GM12878 (cell line): ENCODE measurements around the gene SDK2. TPM values are rescaled to one million over a fixed set of nuclear protein-coding genes. Genes with fewer than 3 reads are reported as not detected.

Experiments used
- ATAC-seq: fragments of 200-7000 bp; cut with Tn5 transposase; 3 replicates; pipeline ENCODE4 v1.9.1; 2020; ENCODE audit warnings: mild to moderate bottlenecking, moderate library complexity
- BruUV-seq: library from RNA; stranded (reverse); fragments of 400-500 nt; replicated peaks from 2 replicates; lab custom pipeline; 2021; lab: Mats Ljungman, UMichigan
- CTCF ChIA-PET: fragments of 300-600 bp; sonication (Branson Sonifier 250); formaldehyde crosslinking; extraction: SDS; loops from one replicate; lab custom pipeline; 2021; ENCODE audit warnings: inconsistent platforms; lab: Yijun Ruan, JAX
- POLR2A ChIA-PET: fragments of 350-600 bp; formaldehyde crosslinking; extraction: SDS; loops from one replicate; lab custom pipeline; 2021; ENCODE audit warnings: inconsistent platforms; lab: Charles Lee
- RAD21 ChIA-PET: fragments of 300-600 bp; sonication (Branson Sonifier 250); formaldehyde crosslinking; loops from one replicate; lab custom pipeline; 2023; ENCODE audit warnings: antibody characterized with exemption; ENCODE audit not compliant: unreplicated experiment; lab: Charles Lee
- SMC1A ChIA-PET: fragments of 300-600 bp; sonication (Branson Sonifier 250); formaldehyde crosslinking; loops from one replicate; lab custom pipeline; 2023; ENCODE audit not compliant: unreplicated experiment, uncharacterized antibody; lab: Charles Lee
- DNase-seq: peaks from one replicate; pipeline ENCODE4 v3.0.0-alpha.2; 2011; ENCODE audit warnings: low read depth, low spot score
- FAIRE-seq: peaks from 3 replicates; lab custom pipeline; 2011; peaks lifted over from hg19 to GRCh38; lab: Jason Lieb, UNC
- H2AFZ ChIP-seq: 2 replicates; pipeline ENCODE4 v1.6.0; 2011; ENCODE audit warnings: low read depth, low read length, control low read depth; ENCODE audit not compliant: control insufficient read depth
- H3K27ac ChIP-seq: 2 replicates; pipeline ENCODE4 v1.5.1; 2011; ENCODE audit warnings: control low read depth; ENCODE audit not compliant: control insufficient read depth, insufficient read depth
- H3K27me3 ChIP-seq, 2 experiments: replicated peaks in 1 of 2; 2 replicates each; pipeline versions ENCODE4 v1.6.0 to v1.6.1; 2011; ENCODE audit warnings: low read length in 1 of 2; ENCODE audit not compliant: control insufficient read depth in 2 of 2, insufficient read depth in 2 of 2
- H3K36me3 ChIP-seq, 2 experiments: 2 replicates each; pipeline ENCODE4 v1.5.1; 2011; ENCODE audit warnings: low read length in 1 of 2; ENCODE audit not compliant: control insufficient read depth in 2 of 2, insufficient read depth in 2 of 2
- H3K4me1 ChIP-seq: 2 replicates; pipeline ENCODE4 v1.6.1; 2011; ENCODE audit warnings: mild to moderate bottlenecking, low read length, moderate library complexity, mixed read lengths; ENCODE audit not compliant: control insufficient read depth, insufficient read depth
- H3K4me2 ChIP-seq: 2 replicates; pipeline ENCODE4 v1.6.0; 2011; ENCODE audit warnings: control low read depth; ENCODE audit not compliant: control insufficient read depth, insufficient read depth
- H3K4me3 ChIP-seq: fragments of 200-600 bp; sonication (generic); 2 replicates; pipeline ENCODE4 v1.5.1; 2016
- H3K79me2 ChIP-seq: 2 replicates; pipeline ENCODE4 v1.6.0; 2011; ENCODE audit warnings: low read length; ENCODE audit not compliant: control insufficient read depth, insufficient read depth
- H3K9ac ChIP-seq: 2 replicates; pipeline ENCODE4 v1.8.0; 2011; ENCODE audit warnings: low read length, control low read depth, mixed read lengths; ENCODE audit not compliant: control insufficient read depth, insufficient read depth
- H3K9me3 ChIP-seq: replicated peaks from 3 replicates; pipeline ENCODE4 v1.5.1; 2011; ENCODE audit warnings: mild to moderate bottlenecking, low read length; ENCODE audit not compliant: control insufficient read depth, insufficient read depth
- H4K20me1 ChIP-seq: 2 replicates; pipeline ENCODE4 v1.6.0; 2011; ENCODE audit not compliant: control insufficient read depth, insufficient read depth
- BCLAF1 ChIP-seq: fragments of 450-650 bp; IDR thresholded peaks from 2 replicates; pipeline ENCODE4 v1.6.1; 2017; ENCODE audit warnings: antibody characterized with exemption, mild to moderate bottlenecking, moderate library complexity
- EP300 ChIP-seq, 2 experiments: fragments of 150-350 bp in 1 of 2; IDR thresholded peaks; 2 replicates each; pipeline ENCODE4 v1.6.1; 2011 to 2012; ENCODE audit warnings: low read depth in 2 of 2, low read length in 2 of 2, borderline replicate concordance in 1 of 2, improper control_type of control experiment in 1 of 2, inconsistent platforms in 1 of 2; ENCODE audit not compliant: control insufficient read depth in 1 of 2
- HDAC6 ChIP-seq: fragments of 200-600 bp; sonication (generic); IDR thresholded peaks from one replicate; pipeline ENCODE4 v1.8.0; 2017; ENCODE audit warnings: antibody characterized with exemption; ENCODE audit not compliant: unreplicated experiment
- LARP7 ChIP-seq: fragments of 450-650 bp; IDR thresholded peaks from 2 replicates; pipeline ENCODE4 v1.6.1; 2017; ENCODE audit warnings: mild to moderate bottlenecking
- MLLT1 ChIP-seq: fragments of 450-650 bp; IDR thresholded peaks from 2 replicates; pipeline ENCODE4 v1.6.1; 2016; ENCODE audit warnings: mild to moderate bottlenecking
- PML ChIP-seq: IDR thresholded peaks from 2 replicates; pipeline ENCODE4 v1.6.1; 2012; ENCODE audit warnings: low read length, inconsistent platforms
- RELB ChIP-seq: fragments of 450-650 bp; IDR thresholded peaks from 2 replicates; pipeline ENCODE4 v1.6.1; 2017; ENCODE audit warnings: low read depth, mild to moderate bottlenecking, moderate library complexity
- REST ChIP-seq: IDR thresholded peaks from 2 replicates; pipeline ENCODE4 v1.6.1; 2012; ENCODE audit warnings: mild to moderate bottlenecking, low read depth, low read length
- WGBS: methylation state at CpG from one replicate; pipeline ENCODE4 v1.1.6; 2016; ENCODE audit warnings: low lambda C conversion rate; ENCODE audit not compliant: insufficient replicate concordance, insufficient coverage; ENCODE audit errors: missing lambda C conversion rate; 5-methylcytosine and 5-hydroxymethylcytosine counted together
- in situ Hi-C: fragments of 300-500 bp; cut with MboI; formaldehyde crosslinking; loops from 9 replicates; pipeline ENCODE4 v1.14.3; 2018; ENCODE audit warnings: mixed read lengths
- intact Hi-C: fragments of 100-400 bp; cut with micrococcal nuclease; formaldehyde crosslinking; loops from one replicate; pipeline ENCODE4 v1.14.2; 2022; ENCODE audit not compliant: unreplicated experiment
- polyA plus RNA-seq, 11 experiments: library from polyadenylated mRNA; depleted of rRNA in 4 of 11; unstranded in 6 of 11; stranded (reverse) in 5 of 11; fragments of >200 nt; fragmentation: Nextera tagmentation in 4 of 11; fragmentation: Illumina TruSeq in 1 of 11; extraction: Ambion mirVana in 4 of 11; extraction: Trizol in 1 of 11; gene quantifications; 1 replicate in 1 of 11; 2 replicates in 10 of 11; pipeline versions ENCODE4 v1.2.1 to v1.2.3, GENCODE V29; 2011 to 2016; ENCODE audit warnings: inconsistent platforms in 2 of 11, missing spikeins in 2 of 11, low read depth in 1 of 11
- total RNA-seq, 4 experiments: library from RNA; depleted of rRNA in 3 of 4; stranded (reverse); fragments of >200 nt in 3 of 4; fragmentation: Illumina TruSeq in 1 of 4; extraction: Trizol in 1 of 4; gene quantifications; 2 replicates each; pipeline versions ENCODE4 v1.2.1 to v1.2.3, GENCODE V29; 2013 to 2021

The SDK2 gene
- total and polyA plus RNA-seq, 10 of the 15 experiments (the other 5 are each of a cell fraction or from before 2014, with no cell fraction given): 0.03 to 0.08 (median 0.03) TPM; not detected in 7

- no peak for TF ChIP-seq BCLAF1
- 0 out of 2 replicates have a peak, but pooled peaks have one; percentile 28 for TF ChIP-seq LARP7
- peak; percentile 76 for TF ChIP-seq RELB
Measured at GRCh38 chr17:73342050-73342522, 302.2 kb downstream of the SDK2 start (continued).

- Histone ChIP-seq H3K9me3 (no peaks in the 10 kb centered on the region), H3K36me3 (no peaks in the 10 kb centered on the region), H3K4me1 (no peaks in the 10 kb centered on the region), H2AFZ (no peak overlapping the region), H3K27ac (no peak overlapping the region), H3K4me3 (no peak overlapping the region), H3K79me2 (no peaks in the 10 kb centered on the region), H4K20me1 (no peaks in the 10 kb centered on the region), H3K9ac (no peak overlapping the region), H3K4me2 (no peak overlapping the region), H3K27me3 (no peaks in the 10 kb centered on the region)
- no TSS peak for BruUV-seq
- in situ Hi-C loops (no loop called here), intact Hi-C loops (loop anchor here (2.0 kb wide), 1 partner anchor 25 kb away; no protein-coding TSS in a partner anchor)
- ChIA-PET CTCF (interaction anchor here (1.0 to 6.1 kb wide), 8 partner anchors 19 to 614 kb away, joined by 3 to 39 read pairs (median 7); partner anchors contain the start of gene CDC42EP4), RAD21 (interaction anchor here (0.9 to 2.7 kb wide), 7 partner anchors 23 to 85 kb away, joined by 3 to 14 read pairs (median 4); partner anchors contain the start of gene CDC42EP4), POLR2A (interaction anchor here (0.5 to 0.7 kb wide), 3 partner anchors 32 to 509 kb away, joined by 3 to 7 read pairs (median 5); no protein-coding TSS in a partner anchor), SMC1A (interaction anchor here (0.7 to 2.3 kb wide), 10 partner anchors 12 to 150 kb away, joined by 3 to 13 read pairs (median 4); no protein-coding TSS in a partner anchor)
- ATAC-seq (no peak), FAIRE-seq (no peak), DNase-seq (no peak)
- 81% methylated on average over 15 of the region's 15 CpGs for whole genome bisulfite sequencing
- TF ChIP-seq PML: no peak
- TF ChIP-seq MLLT1: no peak
- no peak for TF ChIP-seq REST
- TF ChIP-seq EP300 (IDR thresholded peaks at IDR 0.05; ENCODE audit: borderline replicate concordance in 1 of 2, control insufficient read depth in 1 of 2, low read depth in 2 of 2, low read length in 2 of 2): no peak
- no peak for TF ChIP-seq HDAC6
Measured at GRCh38 chr17:73341350-73342049, 302.7 kb downstream of the SDK2 start.
